Chondrocyte (in vitro differentiated cells): Measurements from ENCODE around the gene CSTF1. TPM values are rescaled to one million over a fixed set of nuclear protein-coding genes. Genes with fewer than 3 reads are reported as not detected.

Source experiments
- DNase-seq: peaks from one replicate; pipeline ENCODE4 v3.0.0; 2021; ENCODE audit warnings: mixed read lengths, low spot score
- H3K27ac Mint-ChIP-seq: one replicate; pipeline ENCODE4 v1.8.0; 2021; ENCODE audit warnings: mild to moderate bottlenecking, moderate library complexity, mixed read lengths; ENCODE audit not compliant: unreplicated experiment
- H3K27me3 Mint-ChIP-seq: 2 replicates; pipeline ENCODE4 v1.8.0; 2021; ENCODE audit warnings: low read depth, mixed read lengths
- H3K36me3 Mint-ChIP-seq: 2 replicates; pipeline ENCODE4 v1.8.0; 2021; ENCODE audit warnings: low read depth, mixed read lengths
- H3K4me1 Mint-ChIP-seq: 2 replicates; pipeline ENCODE4 v1.8.0; 2021; ENCODE audit warnings: low read depth, mild to moderate bottlenecking, mixed read lengths
- H3K4me3 Mint-ChIP-seq: one replicate; pipeline ENCODE4 v1.8.0; 2021; ENCODE audit warnings: mild to moderate bottlenecking, moderate library complexity, mixed read lengths; ENCODE audit not compliant: unreplicated experiment
- H3K9me3 Mint-ChIP-seq: 2 replicates; pipeline ENCODE4 v1.8.0; 2021; ENCODE audit warnings: low read depth, mixed read lengths
- CTCF ChIP-seq: fragments of 200-600 bp; sonication (generic); IDR thresholded peaks from 2 replicates; pipeline ENCODE4 v1.5.0; 2021; ENCODE audit warnings: antibody characterized with exemption, mild to moderate bottlenecking, moderate library complexity
- total RNA-seq: library from RNA; stranded (reverse); gene quantifications from 3 replicates; pipeline ENCODE4 v1.2.1, GENCODE V29; 2021

Gene CSTF1
- total RNA-seq, 1 donor from 2014 or later = 26.0 TPM

- no peak for TF ChIP-seq CTCF
- H3K9me3 Mint-ChIP-seq = no peaks in the 10 kb centered on the region
- no peak overlapping the region for H3K27ac Mint-ChIP-seq
- no peak overlapping the region for H3K4me3 Mint-ChIP-seq
- H3K36me3 Mint-ChIP-seq = peaks cover 6% of the 10 kb centered on the region
- H3K4me1 Mint-ChIP-seq = peaks cover 22% of the 10 kb centered on the region
- DNase-seq = no peak
- H3K27me3 Mint-ChIP-seq = no peaks in the 10 kb centered on the region
These were observed 27.6 kb downstream of the CSTF1 start for GRCh38 chr20:56420028-56420427.

- DNase-seq = no peak
- Mint-ChIP-seq H3K36me3 (peaks cover 6% of the 10 kb centered on the region), H3K4me3 (no peak overlapping the region), H3K9me3 (no peaks in the 10 kb centered on the region), H3K27ac (no peak overlapping the region), H3K4me1 (peaks cover 20% of the 10 kb centered on the region), H3K27me3 (no peaks in the 10 kb centered on the region)
- TF ChIP-seq CTCF = no peak
These were observed 28.7 kb downstream of the CSTF1 start for GRCh38 chr20:56420940-56421688.

- H3K27me3 Mint-ChIP-seq = no peaks in the 10 kb centered on the region
- H3K4me1 Mint-ChIP-seq = peaks cover 20% of the 10 kb centered on the region
- TF ChIP-seq CTCF = peak; percentile 42
- DNase-seq = no peak
- no peaks in the 10 kb centered on the region for H3K9me3 Mint-ChIP-seq
- no peak overlapping the region for H3K4me3 Mint-ChIP-seq
- peaks cover 5% of the 10 kb centered on the region for H3K36me3 Mint-ChIP-seq
- peak overlapping the region; percentile 14 for H3K27ac Mint-ChIP-seq
These were observed 29.8 kb downstream of the CSTF1 start for GRCh38 chr20:56422076-56422823.

GRCh38 chr20:56422824-56423189 is 30.4 kb downstream of the CSTF1 start:
- H3K9me3 Mint-ChIP-seq = no peaks in the 10 kb centered on the region
- H3K4me1 Mint-ChIP-seq = peaks cover 20% of the 10 kb centered on the region
- H3K27ac Mint-ChIP-seq = peak overlapping the region; percentile 15
- H3K27me3 Mint-ChIP-seq = no peaks in the 10 kb centered on the region
- peaks cover 3% of the 10 kb centered on the region for H3K36me3 Mint-ChIP-seq
- TF ChIP-seq CTCF = peak; percentile 1
- no peak for DNase-seq
- H3K4me3 Mint-ChIP-seq = no peak overlapping the region

GRCh38 chr20:56423211-56423610 is 30.8 kb downstream of the CSTF1 start:
- Mint-ChIP-seq H3K27me3 (no peaks in the 10 kb centered on the region), H3K27ac (peak overlapping the region; percentile 15), H3K9me3 (no peaks in the 10 kb centered on the region), H3K4me3 (no peak overlapping the region), H3K36me3 (peaks cover 3% of the 10 kb centered on the region), H3K4me1 (peaks cover 20% of the 10 kb centered on the region)
- DNase-seq = no peak
- TF ChIP-seq CTCF = no peak
